Fibroblast of lung (primary cell): ENCODE measurements around the gene LRP8.

ENCODE experiments used
- CTCF ChIP-seq, 2 donors: IDR thresholded peaks in 1 of 2; conservative IDR thresholded peaks in 1 of 2; 1 replicate in 1 of 2; 2 replicates in 1 of 2; pipeline ENCODE4 v1.5.1; 2011 to 2012; ENCODE audit warnings: low read length in 2 of 2, control low read depth in 1 of 2, inconsistent platforms in 1 of 2, low read depth in 1 of 2, mild to moderate bottlenecking in 1 of 2
- EZH2 ChIP-seq: IDR thresholded peaks from 2 replicates; pipeline ENCODE4 v1.5.1; 2012; ENCODE audit warnings: low read length, control low read depth, mild to moderate bottlenecking; ENCODE audit errors: missing control alignments

GRCh38 chr1:53323316-53323715, 4.6 kb downstream of the LRP8 start:
- no peak for TF ChIP-seq CTCF (conservative IDR thresholded peaks at IDR 0.05 in 1 of 2, IDR thresholded peaks at IDR 0.05 in 1 of 2; ENCODE audit: low read depth in 1 of 2, low read length in 2 of 2)
- no peak for TF ChIP-seq EZH2
